ENCODE measurements around the gene COMMD6. TPM values are rescaled to one million over a fixed set of nuclear protein-coding genes. Genes with fewer than 3 reads are reported as not detected.

The COMMD6 gene
- total and polyA plus RNA-seq, 2 of the 13 experiments (the other 11 are each of a cell fraction or from before 2014, with no cell fraction given), result 97.0 to 164 TPM

GRCh38 chr13:75482070-75482819 lies 55.4 kb downstream of the COMMD6 start, which contains the start of gene TBC1D4 (continued):
- no peak for TF ChIP-seq RERE (CRISPR knock-in tag; IDR thresholded peaks at IDR 0.05; ENCODE audit: low read depth)
- no peak for TF ChIP-seq PCBP2 (optimal IDR thresholded peaks at IDR 0.05; ENCODE audit: low read depth, low read length, poor library complexity, severe bottlenecking)
- no peak for TF ChIP-seq FOXK2 (IDR thresholded peaks at IDR 0.05)
- peak; percentile 57; the same call in 1 of the 2 replicates for TF ChIP-seq ZNF350 (CRISPR knock-in tag; IDR thresholded peaks at IDR 0.05; ENCODE audit: borderline replicate concordance, low read depth)
- TF ChIP-seq SP4 (CRISPR knock-in tag; IDR thresholded peaks at IDR 0.05), result peak; percentile 69; the same call in 1 of the 2 replicates
- TF ChIP-seq ZNF24 (IDR thresholded peaks at IDR 0.05), result no peak
- TF ChIP-seq ZNF580 (CRISPR knock-in tag; IDR thresholded peaks at IDR 0.05; ENCODE audit: borderline replicate concordance, low read depth), result peak; percentile 87; the same call in 1 of the 2 replicates
- 0 out of 2 replicates have a peak, but pooled peaks have one; percentile 39 for TF ChIP-seq PRMT3 (CRISPR knock-in tag; IDR thresholded peaks at IDR 0.05; ENCODE audit: borderline replicate concordance, low read depth)
- no peak; the same call in 1 of the 2 replicates for TF ChIP-seq DRAP1 (CRISPR knock-in tag; IDR thresholded peaks at IDR 0.05)
- TF ChIP-seq NCOA1 (CRISPR knock-in tag; IDR thresholded peaks at IDR 0.05), result peak; percentile 50; the same call in 1 of the 2 replicates
- TF ChIP-seq POGK (CRISPR knock-in tag; conservative IDR thresholded peaks at IDR 0.05), result peak; percentile 75; the same call in 1 of the 2 replicates
- peak; percentile 75; the same call in 1 of the 2 replicates for TF ChIP-seq PCBP1 (IDR thresholded peaks at IDR 0.05; ENCODE audit: borderline replicate concordance, low read depth, low read length)
- no peak for TF ChIP-seq ZNF430 (CRISPR knock-in tag; IDR thresholded peaks at IDR 0.05)
- TF ChIP-seq KLF11 (CRISPR knock-in tag; IDR thresholded peaks at IDR 0.05), result peak; percentile 67; the same call in 1 of the 2 replicates
- no peak for TF ChIP-seq ZNF576 (CRISPR knock-in tag; IDR thresholded peaks at IDR 0.05)
- TF ChIP-seq SNRNP70 (IDR thresholded peaks at IDR 0.05; ENCODE audit: low read depth, low read length), result no peak
- no peak for TF ChIP-seq SRF (IDR thresholded peaks at IDR 0.05; ENCODE audit: low read depth, low read length)
- peak; percentile 76 for TF ChIP-seq ZFP91 (CRISPR knock-in tag; IDR thresholded peaks at IDR 0.05; ENCODE audit: borderline replicate concordance)
- TF ChIP-seq NFIC (IDR thresholded peaks at IDR 0.05; ENCODE audit: low read length), result no peak

Data from HepG2 (cell line).